HEK293T (cell line): Measurements from ENCODE around the gene ESR2.

Experiments used
- ARNT ChIP-seq: fragments of 450-650 bp; IDR thresholded peaks from 2 replicates; pipeline ENCODE4 v1.6.1; 2017; ENCODE audit warnings: mild to moderate bottlenecking
- FOXK2 ChIP-seq: fragments of 450-650 bp; IDR thresholded peaks from 2 replicates; pipeline ENCODE4 v1.6.1; 2016; ENCODE audit warnings: mild to moderate bottlenecking
- NFRKB ChIP-seq: fragments of 450-650 bp; IDR thresholded peaks from 2 replicates; pipeline ENCODE4 v1.6.1; 2016; ENCODE audit warnings: mild to moderate bottlenecking, moderate library complexity
- TARDBP ChIP-seq: fragments of 450-650 bp; IDR thresholded peaks from 2 replicates; pipeline ENCODE4 v1.6.1; 2016

GRCh38 chr14:64125270-64125669, 168.9 kb downstream of the ESR2 start:
- TF ChIP-seq TARDBP, result no peak
- no peak for TF ChIP-seq NFRKB
- TF ChIP-seq ARNT, result no peak
- TF ChIP-seq FOXK2, result no peak
